HepG2 (cell line): ENCODE data around the gene LSMEM2. TPM values are rescaled to one million over a fixed set of nuclear protein-coding genes. Genes with fewer than 3 reads are reported as not detected.

ENCODE experiments used
- BCL6 ChIP-seq: IDR thresholded peaks from 2 replicates; pipeline ENCODE4 v1.6.1; 2016; ENCODE audit warnings: missing genetic modification reagents, missing compliant biosample characterization
- HHEX ChIP-seq: IDR thresholded peaks from 2 replicates; pipeline ENCODE4 v1.6.1; 2016; ENCODE audit warnings: control low read depth
- HOXA3 ChIP-seq: sonication (generic); formaldehyde crosslinking; IDR thresholded peaks from 2 replicates; pipeline ENCODE4 v1.5.0; 2020; ENCODE audit warnings: missing genetic modification reagents
- IRF2 ChIP-seq: IDR thresholded peaks from 2 replicates; pipeline ENCODE4 v1.6.1; 2018; ENCODE audit warnings: missing genetic modification reagents, missing compliant biosample characterization
- KLF16 ChIP-seq, 2 experiments: sonication (generic) in 1 of 2; formaldehyde crosslinking in 1 of 2; IDR thresholded peaks; 2 replicates each; pipeline versions ENCODE4 v1.6.1 to v1.8.0; 2016 to 2023; ENCODE audit warnings: missing genetic modification reagents in 2 of 2, missing compliant biosample characterization in 1 of 2
- RNF2 ChIP-seq: fragments of 450-650 bp; conservative IDR thresholded peaks from 2 replicates; pipeline ENCODE4 v1.6.1; 2016; ENCODE audit warnings: low read depth
- SATB2 ChIP-seq: sonication (generic); formaldehyde crosslinking; IDR thresholded peaks from 2 replicates; pipeline ENCODE4 v1.5.0; 2020; ENCODE audit warnings: missing genetic modification reagents
- SNAPC2 ChIP-seq: sonication (generic); formaldehyde crosslinking; IDR thresholded peaks from 2 replicates; pipeline ENCODE4 v1.8.1; 2022; ENCODE audit warnings: mild to moderate bottlenecking, missing genetic modification reagents
- SOX6 ChIP-seq, 2 experiments: fragments of 450-650 bp in 1 of 2; sonication (generic) in 1 of 2; formaldehyde crosslinking in 1 of 2; IDR thresholded peaks; 2 replicates each; pipeline versions ENCODE4 v1.4.0 to v1.6.1; 2017 to 2020; ENCODE audit warnings: antibody characterized with exemption in 1 of 2, mild to moderate bottlenecking in 1 of 2, missing genetic modification reagents in 1 of 2
- TCF7 ChIP-seq: sonication (generic); IDR thresholded peaks from 2 replicates; pipeline ENCODE4 v1.6.1; 2016; ENCODE audit warnings: antibody characterized with exemption, low read depth
- THAP11 ChIP-seq: IDR thresholded peaks from 2 replicates; pipeline ENCODE4 v1.6.1; 2016; ENCODE audit warnings: missing biosample characterization, missing genetic modification reagents
- ZBTB7A ChIP-seq: sonication (generic); formaldehyde crosslinking; IDR thresholded peaks from 2 replicates; pipeline ENCODE4 v1.8.0; 2022; ENCODE audit warnings: mild to moderate bottlenecking, missing genetic modification reagents
- ZFP36 ChIP-seq: fragments of 150-350 bp; IDR thresholded peaks from 2 replicates; pipeline ENCODE4 v1.6.1; 2018; ENCODE audit warnings: borderline replicate concordance, low read length, low read depth; ENCODE audit not compliant: partially characterized antibody
- ZKSCAN5 ChIP-seq: sonication (generic); formaldehyde crosslinking; IDR thresholded peaks from 2 replicates; pipeline ENCODE4 v1.5.1; 2020; ENCODE audit warnings: mild to moderate bottlenecking, missing genetic modification reagents
- ZNF350 ChIP-seq: sonication (generic); formaldehyde crosslinking; IDR thresholded peaks from 2 replicates; pipeline ENCODE4 v1.4.0; 2020; ENCODE audit warnings: mild to moderate bottlenecking, low read depth, missing genetic modification reagents, borderline replicate concordance
- ZNF556 ChIP-seq: sonication (generic); formaldehyde crosslinking; IDR thresholded peaks from 2 replicates; pipeline ENCODE4 v1.4.0; 2020; ENCODE audit warnings: mild to moderate bottlenecking, missing genetic modification reagents, borderline replicate concordance
- ZNF567 ChIP-seq: sonication (generic); formaldehyde crosslinking; IDR thresholded peaks from 2 replicates; pipeline ENCODE4 v1.8.1; 2023; ENCODE audit warnings: mild to moderate bottlenecking, missing genetic modification reagents, borderline replicate concordance
- polyA plus RNA-seq, 8 experiments: library from polyadenylated mRNA; depleted of rRNA in 3 of 8; stranded (reverse) in 7 of 8; unstranded in 1 of 8; fragments of >200 nt; fragmentation: Illumina TruSeq in 4 of 8; extraction: Trizol in 4 of 8; gene quantifications; 2 replicates each; pipeline versions ENCODE4 v1.2.1 to v1.2.3, GENCODE V29; 2011 to 2016; ENCODE audit warnings: low read depth in 4 of 8, missing spikeins in 1 of 8, mixed read lengths in 1 of 8; ENCODE audit not compliant: insufficient read depth in 1 of 8
- total RNA-seq, 5 experiments: library from RNA; depleted of rRNA; stranded (reverse); fragments of >200 nt; fragmentation: Illumina TruSeq; extraction: Trizol; gene quantifications; 2 replicates each; pipeline ENCODE4 v1.2.3, GENCODE V29; 2016; ENCODE audit warnings: low read depth in 1 of 5
- TF ChIP-seq, protein P1 (sequence below): IDR thresholded peaks from 2 replicates; pipeline ENCODE4 v1.6.1; 2016; ENCODE audit warnings: low read depth, missing genetic modification reagents, missing compliant biosample characterization
- TF ChIP-seq, protein P2 (sequence below): IDR thresholded peaks from 2 replicates; pipeline ENCODE4 v1.6.1; 2012; ENCODE audit warnings: low read length, improper control_type of control experiment
- TF ChIP-seq, protein P3 (sequence below): sonication (generic); formaldehyde crosslinking; IDR thresholded peaks from 2 replicates; pipeline ENCODE4 v1.4.0; 2020; ENCODE audit warnings: mild to moderate bottlenecking, missing genetic modification reagents

LSMEM2 gene
- total and polyA plus RNA-seq, 2 of the 13 experiments (the other 11 are each of a cell fraction or from before 2014, with no cell fraction given) = 0.07 to 0.41 TPM

DNA sequence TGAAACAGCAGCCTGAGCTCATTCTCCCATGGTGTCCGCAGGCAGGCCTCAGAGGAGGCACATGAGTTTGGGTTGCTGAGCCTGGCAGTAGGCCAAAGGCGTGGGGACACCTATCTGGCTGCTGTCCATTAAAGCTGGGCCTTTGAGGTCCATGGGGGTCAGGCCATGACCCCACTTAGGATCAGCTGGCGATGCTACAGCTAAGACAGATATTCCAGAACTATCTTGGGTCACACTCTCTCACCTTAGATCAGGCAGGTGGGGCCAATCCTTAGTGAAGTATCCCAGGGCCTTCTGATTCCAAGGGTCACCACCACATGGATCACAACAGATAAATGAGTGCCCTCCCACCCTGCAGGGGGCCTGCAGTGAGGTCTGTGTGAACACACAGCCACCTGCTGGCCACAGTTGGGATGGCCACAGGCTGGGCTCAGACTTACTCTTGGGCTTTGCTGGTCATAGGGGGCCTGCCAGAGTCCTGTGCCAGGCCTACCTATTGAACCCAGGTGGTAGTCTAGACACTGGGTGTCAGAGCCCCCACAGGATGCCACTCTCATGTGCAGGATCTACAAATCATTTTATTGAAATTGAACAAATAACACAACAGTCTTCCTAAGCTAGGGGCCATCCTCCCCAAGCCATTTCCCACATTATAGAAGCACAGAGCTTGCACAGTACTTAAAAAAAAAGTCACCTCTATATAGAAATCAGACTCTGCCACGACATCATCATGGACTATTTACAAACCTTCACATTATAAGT is 45.6 kb downstream of the LSMEM2 start (continued):
- TF ChIP-seq, protein P1, sequence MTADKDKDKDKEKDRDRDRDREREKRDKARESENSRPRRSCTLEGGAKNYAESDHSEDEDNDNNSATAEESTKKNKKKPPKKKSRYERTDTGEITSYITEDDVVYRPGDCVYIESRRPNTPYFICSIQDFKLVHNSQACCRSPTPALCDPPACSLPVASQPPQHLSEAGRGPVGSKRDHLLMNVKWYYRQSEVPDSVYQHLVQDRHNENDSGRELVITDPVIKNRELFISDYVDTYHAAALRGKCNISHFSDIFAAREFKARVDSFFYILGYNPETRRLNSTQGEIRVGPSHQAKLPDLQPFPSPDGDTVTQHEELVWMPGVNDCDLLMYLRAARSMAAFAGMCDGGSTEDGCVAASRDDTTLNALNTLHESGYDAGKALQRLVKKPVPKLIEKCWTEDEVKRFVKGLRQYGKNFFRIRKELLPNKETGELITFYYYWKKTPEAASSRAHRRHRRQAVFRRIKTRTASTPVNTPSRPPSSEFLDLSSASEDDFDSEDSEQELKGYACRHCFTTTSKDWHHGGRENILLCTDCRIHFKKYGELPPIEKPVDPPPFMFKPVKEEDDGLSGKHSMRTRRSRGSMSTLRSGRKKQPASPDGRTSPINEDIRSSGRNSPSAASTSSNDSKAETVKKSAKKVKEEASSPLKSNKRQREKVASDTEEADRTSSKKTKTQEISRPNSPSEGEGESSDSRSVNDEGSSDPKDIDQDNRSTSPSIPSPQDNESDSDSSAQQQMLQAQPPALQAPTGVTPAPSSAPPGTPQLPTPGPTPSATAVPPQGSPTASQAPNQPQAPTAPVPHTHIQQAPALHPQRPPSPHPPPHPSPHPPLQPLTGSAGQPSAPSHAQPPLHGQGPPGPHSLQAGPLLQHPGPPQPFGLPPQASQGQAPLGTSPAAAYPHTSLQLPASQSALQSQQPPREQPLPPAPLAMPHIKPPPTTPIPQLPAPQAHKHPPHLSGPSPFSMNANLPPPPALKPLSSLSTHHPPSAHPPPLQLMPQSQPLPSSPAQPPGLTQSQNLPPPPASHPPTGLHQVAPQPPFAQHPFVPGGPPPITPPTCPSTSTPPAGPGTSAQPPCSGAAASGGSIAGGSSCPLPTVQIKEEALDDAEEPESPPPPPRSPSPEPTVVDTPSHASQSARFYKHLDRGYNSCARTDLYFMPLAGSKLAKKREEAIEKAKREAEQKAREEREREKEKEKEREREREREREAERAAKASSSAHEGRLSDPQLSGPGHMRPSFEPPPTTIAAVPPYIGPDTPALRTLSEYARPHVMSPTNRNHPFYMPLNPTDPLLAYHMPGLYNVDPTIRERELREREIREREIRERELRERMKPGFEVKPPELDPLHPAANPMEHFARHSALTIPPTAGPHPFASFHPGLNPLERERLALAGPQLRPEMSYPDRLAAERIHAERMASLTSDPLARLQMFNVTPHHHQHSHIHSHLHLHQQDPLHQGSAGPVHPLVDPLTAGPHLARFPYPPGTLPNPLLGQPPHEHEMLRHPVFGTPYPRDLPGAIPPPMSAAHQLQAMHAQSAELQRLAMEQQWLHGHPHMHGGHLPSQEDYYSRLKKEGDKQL (CRISPR knock-in tag) = no peak
- no peak for TF ChIP-seq ZNF567 (CRISPR knock-in tag)
- no peak for TF ChIP-seq RNF2
- peak in 1 of 2 experiments; percentile 72; a peak in 2 of 4 replicates for TF ChIP-seq KLF16 (CRISPR knock-in tag; IDR thresholded peaks at IDR 0.05)
- TF ChIP-seq IRF2 (CRISPR knock-in tag) = peak; percentile 68; the same call in 1 of the 2 replicates
- TF ChIP-seq HHEX (CRISPR knock-in tag) = no peak
- no peak for TF ChIP-seq SATB2 (CRISPR knock-in tag)
- TF ChIP-seq TCF7 = no peak
- TF ChIP-seq BCL6 = no peak; the same call in 1 of the 2 replicates
- peak; percentile 77 for TF ChIP-seq THAP11
- peak; percentile 67 for TF ChIP-seq HOXA3 (CRISPR knock-in tag)
- TF ChIP-seq ZNF350 (CRISPR knock-in tag) = peak; percentile 71; the same call in 1 of the 2 replicates
- peak; percentile 88 for TF ChIP-seq ZBTB7A (CRISPR knock-in tag)
- TF ChIP-seq, protein P2, sequence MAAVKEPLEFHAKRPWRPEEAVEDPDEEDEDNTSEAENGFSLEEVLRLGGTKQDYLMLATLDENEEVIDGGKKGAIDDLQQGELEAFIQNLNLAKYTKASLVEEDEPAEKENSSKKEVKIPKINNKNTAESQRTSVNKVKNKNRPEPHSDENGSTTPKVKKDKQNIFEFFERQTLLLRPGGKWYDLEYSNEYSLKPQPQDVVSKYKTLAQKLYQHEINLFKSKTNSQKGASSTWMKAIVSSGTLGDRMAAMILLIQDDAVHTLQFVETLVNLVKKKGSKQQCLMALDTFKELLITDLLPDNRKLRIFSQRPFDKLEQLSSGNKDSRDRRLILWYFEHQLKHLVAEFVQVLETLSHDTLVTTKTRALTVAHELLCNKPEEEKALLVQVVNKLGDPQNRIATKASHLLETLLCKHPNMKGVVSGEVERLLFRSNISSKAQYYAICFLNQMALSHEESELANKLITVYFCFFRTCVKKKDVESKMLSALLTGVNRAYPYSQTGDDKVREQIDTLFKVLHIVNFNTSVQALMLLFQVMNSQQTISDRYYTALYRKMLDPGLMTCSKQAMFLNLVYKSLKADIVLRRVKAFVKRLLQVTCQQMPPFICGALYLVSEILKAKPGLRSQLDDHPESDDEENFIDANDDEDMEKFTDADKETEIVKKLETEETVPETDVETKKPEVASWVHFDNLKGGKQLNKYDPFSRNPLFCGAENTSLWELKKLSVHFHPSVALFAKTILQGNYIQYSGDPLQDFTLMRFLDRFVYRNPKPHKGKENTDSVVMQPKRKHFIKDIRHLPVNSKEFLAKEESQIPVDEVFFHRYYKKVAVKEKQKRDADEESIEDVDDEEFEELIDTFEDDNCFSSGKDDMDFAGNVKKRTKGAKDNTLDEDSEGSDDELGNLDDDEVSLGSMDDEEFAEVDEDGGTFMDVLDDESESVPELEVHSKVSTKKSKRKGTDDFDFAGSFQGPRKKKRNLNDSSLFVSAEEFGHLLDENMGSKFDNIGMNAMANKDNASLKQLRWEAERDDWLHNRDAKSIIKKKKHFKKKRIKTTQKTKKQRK = no peak
- 0 out of 2 replicates have a peak, but pooled peaks have one; percentile 45 for TF ChIP-seq ZNF556 (CRISPR knock-in tag)
- TF ChIP-seq ZKSCAN5 = no peak
- TF ChIP-seq SOX6 (IDR thresholded peaks at IDR 0.05) = no peak
- TF ChIP-seq SOX6 (CRISPR knock-in tag; IDR thresholded peaks at IDR 0.05) = peak; percentile 67
- TF ChIP-seq SNAPC2 (CRISPR knock-in tag) = no peak
- no peak for TF ChIP-seq ZFP36
- TF ChIP-seq, protein P3, sequence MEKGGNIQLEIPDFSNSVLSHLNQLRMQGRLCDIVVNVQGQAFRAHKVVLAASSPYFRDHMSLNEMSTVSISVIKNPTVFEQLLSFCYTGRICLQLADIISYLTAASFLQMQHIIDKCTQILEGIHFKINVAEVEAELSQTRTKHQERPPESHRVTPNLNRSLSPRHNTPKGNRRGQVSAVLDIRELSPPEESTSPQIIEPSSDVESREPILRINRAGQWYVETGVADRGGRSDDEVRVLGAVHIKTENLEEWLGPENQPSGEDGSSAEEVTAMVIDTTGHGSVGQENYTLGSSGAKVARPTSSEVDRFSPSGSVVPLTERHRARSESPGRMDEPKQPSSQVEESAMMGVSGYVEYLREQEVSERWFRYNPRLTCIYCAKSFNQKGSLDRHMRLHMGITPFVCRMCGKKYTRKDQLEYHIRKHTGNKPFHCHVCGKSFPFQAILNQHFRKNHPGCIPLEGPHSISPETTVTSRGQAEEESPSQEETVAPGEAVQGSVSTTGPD = no peak
